HepG2 (cell line): ENCODE data around the gene SCP2. TPM values are rescaled to one million over a fixed set of nuclear protein-coding genes. Genes with fewer than 3 reads are reported as not detected.

Experiments
- ATF1 ChIP-seq: IDR thresholded peaks from 2 replicates; pipeline ENCODE4 v1.6.1; 2016; ENCODE audit warnings: mild to moderate bottlenecking, control low read depth
- BCL6 ChIP-seq: IDR thresholded peaks from 2 replicates; pipeline ENCODE4 v1.6.1; 2016; ENCODE audit warnings: missing genetic modification reagents, missing compliant biosample characterization
- CEBPG ChIP-seq: IDR thresholded peaks from 2 replicates; pipeline ENCODE4 v1.6.1; 2016
- CHD4 ChIP-seq: fragments of 200-600 bp; sonication (generic); IDR thresholded peaks from 2 replicates; pipeline ENCODE4 v1.7.0; 2017; ENCODE audit warnings: mild to moderate bottlenecking, low read length, borderline replicate concordance
- CREB1 ChIP-seq, 2 experiments: fragments of 450-650 bp in 1 of 2; IDR thresholded peaks; 2 replicates each; pipeline ENCODE4 v1.6.1; 2016 to 2017; ENCODE audit warnings: control low read depth in 1 of 2, mild to moderate bottlenecking in 1 of 2, missing compliant biosample characterization in 1 of 2, missing genetic modification characterization in 1 of 2
- FOXO1 ChIP-seq: sonication (generic); formaldehyde crosslinking; IDR thresholded peaks from 2 replicates; pipeline ENCODE4 v1.4.0; 2020; ENCODE audit warnings: missing genetic modification reagents
- FOXP4 ChIP-seq: sonication (generic); formaldehyde crosslinking; IDR thresholded peaks from 2 replicates; pipeline ENCODE4 v1.4.0; 2020; ENCODE audit warnings: missing genetic modification reagents
- HDAC2 ChIP-seq: sonication (generic); formaldehyde crosslinking; IDR thresholded peaks from 2 replicates; pipeline ENCODE4 v1.4.0; 2020; ENCODE audit warnings: missing genetic modification reagents
- IKZF5 ChIP-seq: IDR thresholded peaks from 2 replicates; pipeline ENCODE4 v1.6.1; 2018; ENCODE audit warnings: missing genetic modification reagents, mild to moderate bottlenecking, missing compliant biosample characterization
- KMT2A ChIP-seq: sonication (generic); formaldehyde crosslinking; IDR thresholded peaks from 2 replicates; pipeline ENCODE4 v1.4.0; 2020; ENCODE audit warnings: missing genetic modification reagents
- LBX2 ChIP-seq: sonication (generic); formaldehyde crosslinking; IDR thresholded peaks from 2 replicates; pipeline ENCODE4 v1.5.0; 2020; ENCODE audit warnings: missing genetic modification reagents, mild to moderate bottlenecking, borderline replicate concordance
- MXI1 ChIP-seq: IDR thresholded peaks from 3 replicates; pipeline ENCODE4 v1.6.1; 2012; ENCODE audit warnings: low read depth, low read length, inconsistent platforms, borderline replicate concordance
- NCOR1 ChIP-seq: fragments of 200-600 bp; sonication (generic); IDR thresholded peaks from 2 replicates; pipeline ENCODE4 v1.7.0; 2017; ENCODE audit warnings: antibody characterized with exemption, low read length, borderline replicate concordance
- NFE2L1 ChIP-seq: sonication (generic); formaldehyde crosslinking; IDR thresholded peaks from 2 replicates; pipeline ENCODE4 v1.4.0; 2020; ENCODE audit warnings: missing genetic modification reagents, mild to moderate bottlenecking, borderline replicate concordance
- RARA ChIP-seq: IDR thresholded peaks from 2 replicates; pipeline ENCODE4 v1.6.1; 2016; ENCODE audit warnings: missing genetic modification reagents, missing compliant biosample characterization
- RBM22 ChIP-seq: fragments of 200-400 bp; formaldehyde crosslinking; optimal IDR thresholded peaks from 2 replicates; pipeline ENCODE3; 2017; ENCODE audit warnings: mild to moderate bottlenecking, low read length, moderate library complexity
- SALL1 ChIP-seq: sonication (generic); formaldehyde crosslinking; IDR thresholded peaks from 2 replicates; pipeline ENCODE4 v1.8.0; 2022; ENCODE audit warnings: mild to moderate bottlenecking, missing genetic modification reagents
- SATB2 ChIP-seq: sonication (generic); formaldehyde crosslinking; IDR thresholded peaks from 2 replicates; pipeline ENCODE4 v1.5.0; 2020; ENCODE audit warnings: missing genetic modification reagents
- TARDBP ChIP-seq: sonication (generic); formaldehyde crosslinking; IDR thresholded peaks from 2 replicates; pipeline ENCODE4 v1.8.0; 2022; ENCODE audit warnings: mild to moderate bottlenecking, missing genetic modification reagents
- THAP11 ChIP-seq: IDR thresholded peaks from 2 replicates; pipeline ENCODE4 v1.6.1; 2016; ENCODE audit warnings: missing biosample characterization, missing genetic modification reagents
- ZNF446 ChIP-seq: sonication (generic); formaldehyde crosslinking; IDR thresholded peaks from 2 replicates; pipeline ENCODE4 v1.5.0; 2020; ENCODE audit warnings: mild to moderate bottlenecking, missing genetic modification reagents
- polyA plus RNA-seq, 8 experiments: library from polyadenylated mRNA; depleted of rRNA in 3 of 8; stranded (reverse) in 7 of 8; unstranded in 1 of 8; fragments of >200 nt; fragmentation: Illumina TruSeq in 4 of 8; extraction: Trizol in 4 of 8; gene quantifications; 2 replicates each; pipeline versions ENCODE4 v1.2.1 to v1.2.3, GENCODE V29; 2011 to 2016; ENCODE audit warnings: low read depth in 4 of 8, missing spikeins in 1 of 8, mixed read lengths in 1 of 8; ENCODE audit not compliant: insufficient read depth in 1 of 8
- total RNA-seq, 5 experiments: library from RNA; depleted of rRNA; stranded (reverse); fragments of >200 nt; fragmentation: Illumina TruSeq; extraction: Trizol; gene quantifications; 2 replicates each; pipeline ENCODE4 v1.2.3, GENCODE V29; 2016; ENCODE audit warnings: low read depth in 1 of 5

SCP2 gene
- total and polyA plus RNA-seq, 2 of the 13 experiments (the other 11 are each of a cell fraction or from before 2014, with no cell fraction given), result 59.0 to 133 TPM

- TF ChIP-seq CHD4 (0 out of 2 replicates have a peak, but pooled peaks have one; percentile 16), FOXO1 (CRISPR knock-in tag) (peak; percentile 25; the same call in 1 of the 2 replicates), NFE2L1 (no peak), CEBPG (CRISPR knock-in tag) (peak; percentile 21; the same call in 1 of the 2 replicates), ZNF446 (CRISPR knock-in tag) (no peak), IKZF5 (peak; percentile 17; the same call in 1 of the 2 replicates), SATB2 (CRISPR knock-in tag) (0 out of 2 replicates have a peak, but pooled peaks have one; percentile 82), FOXP4 (CRISPR knock-in tag) (peak; percentile 78), RBM22 (no peak), SALL1 (CRISPR knock-in tag) (peak; percentile 13; the same call in 1 of the 2 replicates), RARA (CRISPR knock-in tag) (peak; percentile 65; the same call in 1 of the 2 replicates), BCL6 (CRISPR knock-in tag) (0 out of 2 replicates have a peak, but pooled peaks have one; percentile 45), HDAC2 (peak; percentile 57; the same call in 1 of the 2 replicates), KMT2A (peak; percentile 32; the same call in 1 of the 2 replicates), CREB1 (IDR thresholded peaks at IDR 0.05) (peak; percentile 24; the same call in 1 of the 2 replicates), CREB1 (CRISPR knock-in tag; IDR thresholded peaks at IDR 0.05) (peak; percentile 72), NCOR1 (peak; percentile 88), THAP11 (peak; percentile 36; the same call in 1 of the 2 replicates), MXI1 (0 out of 3 replicates have a peak, but pooled peaks have one; percentile 14), ATF1 (CRISPR knock-in tag) (peak; percentile 57), TARDBP (CRISPR knock-in tag) (peak; percentile 16; the same call in 1 of the 2 replicates), LBX2 (CRISPR knock-in tag) (no peak)
Observed at GRCh38 chr1:52925571-52926005, 1.5 kb upstream of the SCP2 start (continued).
